Heart right ventricle (tissue), 16 donors: ENCODE data around the gene SOWAHC. TPM values are rescaled to one million over a fixed set of nuclear protein-coding genes. Genes with fewer than 3 reads are reported as not detected.

Source experiments
- ATAC-seq, 8 donors: fragments of 200-7000 bp; cut with Tn5 transposase; one replicate each; pipeline ENCODE4 v1.9.1; 2020; ENCODE audit warnings: mild to moderate bottlenecking in 8 of 8, moderate library complexity in 8 of 8, moderate number of reproducible peaks in 1 of 8
- DNase-seq, 2 donors: peaks; one replicate each; pipeline ENCODE4 v3.0.0-alpha.2; 2020
- H3K27ac ChIP-seq, 10 donors: fragments of 200-600 bp; sonication (generic) in 2 of 10; one replicate each; pipeline versions ENCODE4 v1.5.0 to v1.8.0; 2020 to 2022; ENCODE audit warnings: mild to moderate bottlenecking in 3 of 10
- H3K27me3 ChIP-seq, 7 donors: fragments of 200-600 bp; one replicate each; pipeline ENCODE4 v1.8.0; 2021 to 2022; ENCODE audit warnings: mild to moderate bottlenecking in 2 of 7
- H3K36me3 ChIP-seq, 9 donors: fragments of 200-600 bp; sonication (generic) in 1 of 9; one replicate each; pipeline versions ENCODE4 v1.5.0 to v1.8.0; 2020 to 2022; ENCODE audit warnings: mild to moderate bottlenecking in 2 of 9
- H3K4me1 ChIP-seq, 9 donors: fragments of 200-600 bp; sonication (generic) in 1 of 9; one replicate each; pipeline versions ENCODE4 v1.5.0 to v1.8.0; 2020 to 2022; ENCODE audit warnings: mild to moderate bottlenecking in 4 of 9
- H3K4me3 ChIP-seq, 10 donors: fragments of 200-600 bp; sonication (generic) in 2 of 10; one replicate each; pipeline versions ENCODE4 v1.5.0 to v1.8.0; 2020 to 2022; ENCODE audit warnings: mild to moderate bottlenecking in 7 of 10, moderate library complexity in 2 of 10
- H3K9me3 ChIP-seq, 11 donors: fragments of 200-600 bp in 10 of 11; sonication (generic) in 2 of 11; one replicate each; pipeline versions ENCODE4 v1.5.0 to v1.8.0; 2013 to 2022; ENCODE audit warnings: mild to moderate bottlenecking in 2 of 11, control low read depth in 1 of 11, moderate library complexity in 1 of 11
- CTCF ChIP-seq, 9 donors: fragments of 200-600 bp; sonication (generic) in 2 of 9; IDR thresholded peaks; one replicate each; pipeline versions ENCODE4 v1.5.0 to v1.8.0; 2021 to 2022; ENCODE audit warnings: antibody characterized with exemption in 9 of 9, mild to moderate bottlenecking in 5 of 9, moderate library complexity in 1 of 9
- WGBS, 2 donors: extraction: QIAGEN DNeasy Blood & Tissue Kit; methylation state at CpG; one replicate each; pipeline ENCODE4 v1.1.7; 2013; ENCODE audit warnings: inconsistent platforms in 1 of 2; 5-methylcytosine and 5-hydroxymethylcytosine counted together
- intact Hi-C, 10 donors: fragments of 100-400 bp; cut with DNase I; formaldehyde crosslinking; loops; one replicate each; pipeline versions ENCODE4 v1.11.1 to v1.14.2; 2022
- polyA plus RNA-seq, 2 donors: library from polyadenylated mRNA; stranded (reverse); fragments of 200-250 nt; gene quantifications; one replicate each; pipeline ENCODE4 v1.2.3, GENCODE V29; 2013
- total RNA-seq, 10 donors: library from RNA; stranded (reverse); fragmentation: NEBNext Ultra II Directional in 3 of 10; extraction: Animal tissue kit (Norgen Biotek cat#: 25700) in 3 of 10; gene quantifications; one replicate each; pipeline versions ENCODE4 v1.2.1 to v1.2.4, GENCODE V29; 2021 to 2023
- donor health status: Arrhythmogenic right ventricular cardiomyopathy.
- donor health status: ischemic (EF 13 %, LVEDD 7.1; RV severe dilation, severe dysfunction).
- donor health status: healthy with polysubstance abuse.
- donor health status: DM: no; HTN: yes; CAD: no.
- donor health status: DM: no; HTN: no; CAD: no.
- donor health status: ischemic (EF 25% LVEDD 6.9; RV normal size, moderate dysfunction).
- donor health status: ischemic (EF 25% LVEDD 5.7; RV mildly dilated, moderate dysfunction).
- donor health status: healthy.
- donor health status: DM: yes; HTN: yes; CAD: no.
- donor health status: Ischemic cardiomyopathy.
- donor health status: ischemic (EF 35%, LVEDD 5.7; RV mildly dilated, moderate dysfunction).
- donor health status: nonischemic (EF 11% LVEDD 7.7; RV severe dilation, severe dysfunction).
- donor health status: DM: yes; HTN: yes; CAD: no.
- donor health status: PGD.
- donor health status: ischemic (EF 29% LVEDD 5.4; RV normal size, mild dysfunction).
- donor health status: nonischemic (EF 23%, LVEDD 6.1; RV moderate dilation, normal function).

The SOWAHC gene
- total and polyA plus RNA-seq, 12 donors: 1.1 to 3.9 (median 2.0) TPM

GRCh38 chr2:109648041-109648527, 33.9 kb downstream of the SOWAHC start:
- WGBS, 2 donors: 87 to 89% methylated on average over 8 of the region's 8 CpGs
- DNase-seq: no peak
- intact Hi-C loops: no loop called here
- Histone ChIP-seq H3K27me3 (peaks cover 0 to 3% (median 0%) of the 10 kb centered on the region in 7 donors), H3K36me3 (no peaks in the 10 kb centered on the region), H3K4me1 (peaks cover 0 to 16% (median 11%) of the 10 kb centered on the region in 9 donors), H3K9me3 (no peaks in the 10 kb centered on the region), H3K4me3 (no peak overlapping the region), H3K27ac (no peak overlapping the region)
- no peak for ATAC-seq
- no peak for TF ChIP-seq CTCF (IDR thresholded peaks at IDR 0.05)

- intact Hi-C loops: no loop called here
- no peaks in the 10 kb centered on the region for H3K36me3 ChIP-seq
- WGBS, 2 donors: 81 to 82% methylated on average over 14 of the region's 14 CpGs
These were observed 35.9 kb downstream of the SOWAHC start for GRCh38 chr2:109649736-109650695.

GRCh38 chr2:109654326-109655050, 40.3 kb downstream of the SOWAHC start:
- no peak for ATAC-seq
- H3K27me3 ChIP-seq: peaks cover 0 to 3% (median 0%) of the 10 kb centered on the region in 7 donors
- DNase-seq: no peak
- no peak for TF ChIP-seq CTCF (IDR thresholded peaks at IDR 0.05)
- no peaks in the 10 kb centered on the region for H3K4me1 ChIP-seq
- H3K36me3 ChIP-seq: no peaks in the 10 kb centered on the region
- WGBS, 2 donors: 94 to 95% methylated on average over 8 of the region's 8 CpGs
- intact Hi-C loops: no loop called here
- H3K27ac ChIP-seq: no peak overlapping the region
- H3K4me3 ChIP-seq: no peak overlapping the region
- H3K9me3 ChIP-seq: no peaks in the 10 kb centered on the region

More at GRCh38 chr2:109649736-109650695, 35.9 kb downstream of the SOWAHC start:
- H3K4me3 ChIP-seq: no peak overlapping the region
- TF ChIP-seq CTCF (IDR thresholded peaks at IDR 0.05): no peak
- H3K27ac ChIP-seq: no peak overlapping the region
- ATAC-seq (no peak), DNase-seq (no peak)
- H3K27me3 ChIP-seq: peaks cover 0 to 3% (median 0%) of the 10 kb centered on the region in 7 donors
- H3K9me3 ChIP-seq: no peaks in the 10 kb centered on the region
- H3K4me1 ChIP-seq: peaks cover 0 to 2% (median 0%) of the 10 kb centered on the region in 9 donors

GRCh38 chr2:109655287-109655686, 41.1 kb downstream of the SOWAHC start:
- WGBS, 2 donors: 71 to 86% methylated on average over 3 of the region's 3 CpGs
- intact Hi-C loops: no loop called here
- no peak for DNase-seq

More at GRCh38 chr2:109655287-109655686, 41.1 kb downstream of the SOWAHC start:
- no peak for TF ChIP-seq CTCF (IDR thresholded peaks at IDR 0.05)
- no peak for ATAC-seq
- no peak overlapping the region for H3K27ac ChIP-seq
- peaks cover 0 to 3% (median 0%) of the 10 kb centered on the region in 7 donors for H3K27me3 ChIP-seq
- no peaks in the 10 kb centered on the region for H3K9me3 ChIP-seq
- H3K36me3 ChIP-seq: no peaks in the 10 kb centered on the region
- no peaks in the 10 kb centered on the region for H3K4me1 ChIP-seq
- H3K4me3 ChIP-seq: no peak overlapping the region
